Testis (tissue), 2 donors: ENCODE results near the gene HOXD10.

Experiments used
- CTCF ChIP-seq, 3 experiments: fragments of 450-650 bp in 2 of 3; fragments of 200-600 bp in 1 of 3; sonication (generic) in 1 of 3; IDR thresholded peaks; one replicate each; pipeline ENCODE4 v1.5.1; 2016 to 2019; ENCODE audit warnings: antibody characterized with exemption in 3 of 3, mild to moderate bottlenecking in 2 of 3, moderate library complexity in 1 of 3
- POLR2A ChIP-seq: fragments of 450-650 bp; IDR thresholded peaks from one replicate; pipeline ENCODE4 v1.6.1; 2017; ENCODE audit warnings: antibody characterized with exemption, mild to moderate bottlenecking, moderate library complexity

GRCh38 chr2:176088937-176089842 is 27.4 kb upstream of the HOXD10 start:
- no peak for TF ChIP-seq CTCF (IDR thresholded peaks at IDR 0.05)
- no peak for TF ChIP-seq POLR2A
